H1 (cell line): ENCODE data around the gene RHBDD1.

Experiments used
- CREB1 ChIP-seq: IDR thresholded peaks from 2 replicates; pipeline ENCODE4 v1.6.1; 2012; ENCODE audit warnings: inconsistent platforms
- EZH2 ChIP-seq: fragments of 200-600 bp; sonication (generic); IDR thresholded peaks from 2 replicates; pipeline ENCODE4 v1.7.1; 2012; ENCODE audit warnings: low read depth, mild to moderate bottlenecking, moderate library complexity, low read length, inconsistent platforms; ENCODE audit not compliant: severe bottlenecking
- MAFK ChIP-seq: IDR thresholded peaks from 2 replicates; pipeline ENCODE4 v1.6.1; 2012; ENCODE audit warnings: low read depth, mild to moderate bottlenecking, improper control_type of control experiment, low read length
- POLR2A ChIP-seq, 2 experiments: IDR thresholded peaks; 1 replicate in 1 of 2; 2 replicates in 1 of 2; pipeline ENCODE4 v1.6.1; 2011; ENCODE audit warnings: low read depth in 2 of 2, low read length in 2 of 2, mild to moderate bottlenecking in 2 of 2; ENCODE audit errors: control extremely low read depth in 1 of 2
- RAD21 ChIP-seq, 2 experiments: IDR thresholded peaks in 1 of 2; conservative IDR thresholded peaks in 1 of 2; 2 replicates each; pipeline ENCODE4 v1.6.1; 2011; ENCODE audit warnings: low read depth in 2 of 2, low read length in 2 of 2, improper control_type of control experiment in 1 of 2, inconsistent platforms in 1 of 2, mild to moderate bottlenecking in 1 of 2, moderate library complexity in 1 of 2
- TAF1 ChIP-seq: IDR thresholded peaks from 2 replicates; pipeline ENCODE4 v1.6.1; 2011; ENCODE audit warnings: mild to moderate bottlenecking, low read depth, low read length
- TAF7 ChIP-seq: optimal IDR thresholded peaks from 2 replicates; pipeline ENCODE3; 2011; ENCODE audit warnings: low read depth, mild to moderate bottlenecking, inconsistent platforms, low read length, moderate library complexity, borderline replicate concordance
- TBP ChIP-seq: IDR thresholded peaks from 2 replicates; pipeline ENCODE4 v1.6.1; 2011; ENCODE audit warnings: low read depth, low read length, improper control_type of control experiment
- TCF12 ChIP-seq: IDR thresholded peaks from 2 replicates; pipeline ENCODE4 v1.6.1; 2011; ENCODE audit warnings: low read depth, mild to moderate bottlenecking, low read length
- TEAD4 ChIP-seq: IDR thresholded peaks from 2 replicates; pipeline ENCODE4 v1.6.1; 2012; ENCODE audit warnings: low read depth, low read length, inconsistent platforms, mixed read lengths
- YY1 ChIP-seq: IDR thresholded peaks from 2 replicates; pipeline ENCODE4 v1.6.1; 2011; ENCODE audit warnings: low read depth, mild to moderate bottlenecking, low read length
- TF ChIP-seq, protein P1 (sequence below), 3 experiments: IDR thresholded peaks; 1 replicate in 2 of 3; 2 replicates in 1 of 3; pipeline versions ENCODE4 v1.5.1 to v1.6.1; 2011; ENCODE audit warnings: low read length in 3 of 3, mild to moderate bottlenecking in 3 of 3, inconsistent platforms in 2 of 3, low read depth in 1 of 3, moderate library complexity in 1 of 3; ENCODE audit not compliant: insufficient read depth in 1 of 3; ENCODE audit errors: control extremely low read depth in 1 of 3
- TF ChIP-seq, protein P2 (sequence below): IDR thresholded peaks from 2 replicates; pipeline ENCODE4 v1.6.1; 2011; ENCODE audit warnings: low read depth, mild to moderate bottlenecking, low read length; ENCODE audit not compliant: insufficient read depth
- TF ChIP-seq, protein P3 (sequence below): IDR thresholded peaks from 2 replicates; pipeline ENCODE4 v1.6.1; 2011; ENCODE audit warnings: low read length, improper control_type of control experiment

DNA sequence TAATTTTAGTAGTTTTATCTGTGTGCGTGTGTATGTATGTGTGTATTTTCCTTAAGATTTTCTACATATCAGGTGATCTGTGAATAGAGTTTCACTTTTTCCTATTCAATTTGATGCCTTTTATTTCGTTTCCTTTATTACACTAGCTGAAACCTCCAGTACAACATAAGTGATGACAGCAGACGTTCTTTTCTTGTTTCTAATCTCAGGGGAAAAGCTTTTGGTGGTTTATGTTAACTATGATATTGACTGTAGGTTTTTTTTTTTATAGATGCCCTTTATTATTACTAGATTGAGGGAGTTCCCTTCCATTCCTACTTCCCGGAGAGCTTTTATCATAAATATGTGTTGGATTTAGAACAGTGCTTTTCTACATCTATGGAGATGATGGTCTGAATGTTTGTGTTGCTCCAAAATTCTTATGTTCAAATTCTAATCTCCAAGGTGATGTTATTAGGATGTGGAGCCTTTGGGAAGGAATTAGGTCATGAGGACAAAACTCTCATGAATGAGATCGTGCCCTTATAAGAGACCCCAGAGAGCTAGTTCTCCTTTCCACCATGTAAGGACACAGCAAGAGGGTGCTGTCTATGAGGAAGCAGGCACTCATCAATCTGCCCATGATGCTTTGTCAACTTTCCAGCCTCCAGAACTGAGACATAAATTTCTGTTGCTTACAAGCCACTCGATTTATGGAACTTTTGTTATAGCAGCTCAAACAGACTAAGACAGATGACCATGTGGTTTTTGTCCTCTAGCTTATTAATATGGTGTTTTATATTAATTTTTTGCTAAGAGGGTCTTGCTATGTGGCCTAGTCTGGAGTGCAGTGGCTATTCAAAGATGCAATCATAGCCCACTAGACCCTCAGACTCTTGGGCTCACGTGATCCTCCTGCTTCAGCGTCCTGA is 5.9 kb upstream of the RHBDD1 start:
- TF ChIP-seq TBP: no peak
- TF ChIP-seq, protein P1, sequence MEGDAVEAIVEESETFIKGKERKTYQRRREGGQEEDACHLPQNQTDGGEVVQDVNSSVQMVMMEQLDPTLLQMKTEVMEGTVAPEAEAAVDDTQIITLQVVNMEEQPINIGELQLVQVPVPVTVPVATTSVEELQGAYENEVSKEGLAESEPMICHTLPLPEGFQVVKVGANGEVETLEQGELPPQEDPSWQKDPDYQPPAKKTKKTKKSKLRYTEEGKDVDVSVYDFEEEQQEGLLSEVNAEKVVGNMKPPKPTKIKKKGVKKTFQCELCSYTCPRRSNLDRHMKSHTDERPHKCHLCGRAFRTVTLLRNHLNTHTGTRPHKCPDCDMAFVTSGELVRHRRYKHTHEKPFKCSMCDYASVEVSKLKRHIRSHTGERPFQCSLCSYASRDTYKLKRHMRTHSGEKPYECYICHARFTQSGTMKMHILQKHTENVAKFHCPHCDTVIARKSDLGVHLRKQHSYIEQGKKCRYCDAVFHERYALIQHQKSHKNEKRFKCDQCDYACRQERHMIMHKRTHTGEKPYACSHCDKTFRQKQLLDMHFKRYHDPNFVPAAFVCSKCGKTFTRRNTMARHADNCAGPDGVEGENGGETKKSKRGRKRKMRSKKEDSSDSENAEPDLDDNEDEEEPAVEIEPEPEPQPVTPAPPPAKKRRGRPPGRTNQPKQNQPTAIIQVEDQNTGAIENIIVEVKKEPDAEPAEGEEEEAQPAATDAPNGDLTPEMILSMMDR (IDR thresholded peaks at IDR 0.05; ENCODE audit: control extremely low read depth in 1 of 3, insufficient read depth in 1 of 3, low read depth in 1 of 3, low read length in 3 of 3): no peak
- TF ChIP-seq, protein P2, sequence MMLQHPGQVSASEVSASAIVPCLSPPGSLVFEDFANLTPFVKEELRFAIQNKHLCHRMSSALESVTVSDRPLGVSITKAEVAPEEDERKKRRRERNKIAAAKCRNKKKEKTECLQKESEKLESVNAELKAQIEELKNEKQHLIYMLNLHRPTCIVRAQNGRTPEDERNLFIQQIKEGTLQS: no peak
- no peak for TF ChIP-seq YY1
- no peak for TF ChIP-seq TAF1
- TF ChIP-seq POLR2A (IDR thresholded peaks at IDR 0.05; ENCODE audit: control extremely low read depth in 1 of 2, low read depth in 2 of 2, low read length in 2 of 2): no peak
- no peak for TF ChIP-seq EZH2
- TF ChIP-seq TCF12: no peak
- TF ChIP-seq TAF7: no peak
- TF ChIP-seq, protein P3, sequence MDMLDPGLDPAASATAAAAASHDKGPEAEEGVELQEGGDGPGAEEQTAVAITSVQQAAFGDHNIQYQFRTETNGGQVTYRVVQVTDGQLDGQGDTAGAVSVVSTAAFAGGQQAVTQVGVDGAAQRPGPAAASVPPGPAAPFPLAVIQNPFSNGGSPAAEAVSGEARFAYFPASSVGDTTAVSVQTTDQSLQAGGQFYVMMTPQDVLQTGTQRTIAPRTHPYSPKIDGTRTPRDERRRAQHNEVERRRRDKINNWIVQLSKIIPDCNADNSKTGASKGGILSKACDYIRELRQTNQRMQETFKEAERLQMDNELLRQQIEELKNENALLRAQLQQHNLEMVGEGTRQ: no peak
- no peak for TF ChIP-seq CREB1
- TF ChIP-seq TEAD4: no peak
- no peak for TF ChIP-seq MAFK
- no peak for TF ChIP-seq RAD21 (IDR thresholded peaks at IDR 0.05 in 1 of 2, conservative IDR thresholded peaks at IDR 0.05 in 1 of 2; ENCODE audit: low read depth in 2 of 2, low read length in 2 of 2)
